ENCODE results near the gene ZNF865. TPM values are rescaled to one million over a fixed set of nuclear protein-coding genes. Genes with fewer than 3 reads are reported as not detected.

ZNF865 gene
- polyA plus RNA-seq, 1 donor (not counting 4 experiments of a cell fraction or from before 2014, with no cell fraction given) = 1.1 TPM

GRCh38 chr19:55619286-55619685 lies 13.8 kb downstream of the ZNF865 start:
- H3K9me3 ChIP-seq (ENCODE audit: control insufficient read depth, low read depth, low read length) = no peaks in the 10 kb centered on the region
- H3K36me3 ChIP-seq (ENCODE audit: control insufficient read depth in 2 of 2, extremely low read depth in 1 of 2, insufficient read depth in 2 of 2, low read length in 2 of 2) = peaks cover 5 to 8% of the 10 kb centered on the region in 2 experiments
- dilution Hi-C loops (cut with MboI; ENCODE audit: extremely low pct_ligation_motif_present, low sequenced_read_pairs) = no loop called here

DNA sequence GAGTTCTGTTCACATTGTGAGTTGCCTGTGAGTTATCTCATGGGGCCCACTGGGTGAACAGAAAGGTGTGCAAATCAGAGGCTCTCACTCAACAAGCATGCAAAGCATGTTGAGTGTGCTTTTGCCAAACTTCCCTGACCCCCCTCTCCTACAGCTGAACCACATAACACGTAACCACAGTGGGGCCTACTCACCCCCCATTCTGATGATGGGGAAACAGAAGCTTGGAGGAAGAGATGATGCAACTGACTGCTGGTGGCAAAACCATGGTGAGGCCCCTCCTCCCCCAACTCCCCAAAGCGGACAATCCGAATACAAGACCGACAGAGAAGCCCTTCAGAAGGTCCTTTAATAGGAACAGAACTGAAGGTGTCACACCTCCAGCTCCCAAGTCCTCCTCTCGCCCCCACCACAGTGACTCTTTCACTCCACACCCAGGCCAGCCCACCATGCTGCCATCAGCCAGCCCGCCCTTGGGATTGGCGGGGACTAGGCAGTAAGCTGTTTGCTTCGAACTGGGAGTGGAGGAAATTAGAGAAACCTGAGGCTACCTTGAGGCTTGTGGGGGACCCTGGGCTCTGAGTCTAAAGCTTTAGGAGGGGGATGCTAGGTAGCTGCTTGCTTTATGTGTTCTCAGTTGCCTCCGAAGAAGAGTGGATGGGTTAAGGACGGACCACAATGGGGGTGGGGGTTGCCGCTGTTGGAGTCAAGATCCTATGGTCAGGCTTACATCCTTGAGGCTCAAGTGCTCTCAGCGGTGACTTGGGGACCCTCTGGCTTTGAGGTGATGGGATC lies 15.2 kb downstream of the ZNF865 start:
- Histone ChIP-seq H2AFZ (ENCODE audit: control insufficient read depth, low read length) (no peak overlapping the region), H3K4me1 (ENCODE audit: control insufficient read depth, extremely low read depth, insufficient read depth, low read length) (peaks cover 13% of the 10 kb centered on the region), H3K27ac (ENCODE audit: control insufficient read depth, insufficient read depth, low read length) (no peak overlapping the region), H4K20me1 (ENCODE audit: control insufficient read depth, extremely low read depth, insufficient read depth, low read length) (peaks cover 3% of the 10 kb centered on the region), H3K36me3 (ENCODE audit: control insufficient read depth in 2 of 2, extremely low read depth in 1 of 2, insufficient read depth in 2 of 2, low read length in 2 of 2) (peaks cover 5 to 6% of the 10 kb centered on the region in 2 experiments), H3K27me3 (ENCODE audit: control insufficient read depth, extremely low read depth, insufficient read depth, low read length) (no peaks in the 10 kb centered on the region), H3K4me2 (ENCODE audit: control insufficient read depth, extremely low read depth, insufficient read depth, low read depth, low read length) (no peak overlapping the region), H3K4me3 (ENCODE audit: control insufficient read depth in 2 of 3, extremely low read depth in 1 of 3, insufficient read depth in 2 of 3, low read depth in 1 of 3, low read length in 3 of 3) (no peak overlapping the region), H3K9me1 (ENCODE audit: control insufficient read depth, extremely low read depth, insufficient read depth, low read length) (no peaks in the 10 kb centered on the region), H3K9me3 (ENCODE audit: control insufficient read depth, low read depth, low read length) (no peaks in the 10 kb centered on the region), H3K9ac (ENCODE audit: control insufficient read depth, extremely low read depth, insufficient read depth, low read length) (no peak overlapping the region), H3K79me2 (ENCODE audit: control insufficient read depth, insufficient read depth, low read length) (no peaks in the 10 kb centered on the region)
- FAIRE-seq (no peak), DNase-seq (ENCODE audit: low read depth, low spot score) (no peak)
- TF ChIP-seq EZH2 (IDR thresholded peaks at IDR 0.05; ENCODE audit: low read length) (no peak), CTCF (optimal IDR thresholded peaks at IDR 0.05 in 1 of 3, IDR thresholded peaks at IDR 0.05 in 1 of 3, conservative IDR thresholded peaks at IDR 0.05 in 1 of 3; ENCODE audit: extremely low read depth in 1 of 3, insufficient read depth in 2 of 3, low read length in 3 of 3) (no peak)
- dilution Hi-C loops (cut with MboI; ENCODE audit: extremely low pct_ligation_motif_present, low sequenced_read_pairs) = no loop called here

More at GRCh38 chr19:55619286-55619685, 13.8 kb downstream of the ZNF865 start:
- Histone ChIP-seq H3K9me1 (ENCODE audit: control insufficient read depth, extremely low read depth, insufficient read depth, low read length) (no peaks in the 10 kb centered on the region), H3K9ac (ENCODE audit: control insufficient read depth, extremely low read depth, insufficient read depth, low read length) (no peak overlapping the region), H3K4me3 (ENCODE audit: control insufficient read depth in 2 of 3, extremely low read depth in 1 of 3, insufficient read depth in 2 of 3, low read depth in 1 of 3, low read length in 3 of 3) (no peak overlapping the region), H3K27ac (ENCODE audit: control insufficient read depth, insufficient read depth, low read length) (no peak overlapping the region), H3K4me1 (ENCODE audit: control insufficient read depth, extremely low read depth, insufficient read depth, low read length) (peaks cover 7% of the 10 kb centered on the region), H3K27me3 (ENCODE audit: control insufficient read depth, extremely low read depth, insufficient read depth, low read length) (no peaks in the 10 kb centered on the region), H4K20me1 (ENCODE audit: control insufficient read depth, extremely low read depth, insufficient read depth, low read length) (peaks cover 3% of the 10 kb centered on the region), H3K4me2 (ENCODE audit: control insufficient read depth, extremely low read depth, insufficient read depth, low read depth, low read length) (no peak overlapping the region), H2AFZ (ENCODE audit: control insufficient read depth, low read length) (no peak overlapping the region), H3K79me2 (ENCODE audit: control insufficient read depth, insufficient read depth, low read length) (peaks cover 2% of the 10 kb centered on the region)
- DNase-seq (ENCODE audit: low read depth, low spot score) (no peak), FAIRE-seq (no peak)
- TF ChIP-seq EZH2 (IDR thresholded peaks at IDR 0.05; ENCODE audit: low read length) (no peak), CTCF (optimal IDR thresholded peaks at IDR 0.05 in 1 of 3, IDR thresholded peaks at IDR 0.05 in 1 of 3, conservative IDR thresholded peaks at IDR 0.05 in 1 of 3; ENCODE audit: extremely low read depth in 1 of 3, insufficient read depth in 2 of 3, low read length in 3 of 3) (no peak)
